DMS 273 (cell line): ENCODE measurements around the gene ARHGEF3.
A peak's percentile ranks its signal among the peaks of the same experiment; 100 is the strongest.

ENCODE experiments used
- DNase-seq: peaks from one replicate; lab custom pipeline; 2025; ENCODE audit not compliant: unreplicated experiment; lab: John Stamatoyannopoulos, UW

The ARHGEF3 gene

GRCh38 chr3:56796202-56796601 lies 5.5 kb downstream of the ARHGEF3 start:
- DNase-seq = peak; percentile 42

- no peak for DNase-seq
Observed at GRCh38 chr3:56795829-56796185, 5.9 kb downstream of the ARHGEF3 start.

GRCh38 chr3:56795097-56795828 lies 6.5 kb downstream of the ARHGEF3 start:
- DNase-seq = no peak

GRCh38 chr3:56792193-56792592 lies 9.6 kb downstream of the ARHGEF3 start:
- DNase-seq = no peak

- DNase-seq = no peak
Observed at GRCh38 chr3:56790016-56790821, 11.5 kb downstream of the ARHGEF3 start.

- no peak for DNase-seq
Observed at GRCh38 chr3:56789076-56789475, 12.7 kb downstream of the ARHGEF3 start.

GRCh38 chr3:56788521-56788920 lies 13.2 kb downstream of the ARHGEF3 start:
- no peak for DNase-seq

- DNase-seq = no peak
Observed at GRCh38 chr3:56787784-56788256, 13.9 kb downstream of the ARHGEF3 start.

GRCh38 chr3:56787258-56787775 lies 14.4 kb downstream of the ARHGEF3 start:
- no peak for DNase-seq

- no peak for DNase-seq
Observed at GRCh38 chr3:56785499-56785898, 16.2 kb downstream of the ARHGEF3 start.

GRCh38 chr3:56784448-56785001 lies 17.2 kb downstream of the ARHGEF3 start:
- no peak for DNase-seq

- DNase-seq = peak; percentile 94
Observed at GRCh38 chr3:56783644-56784447, 17.9 kb downstream of the ARHGEF3 start.

GRCh38 chr3:56782906-56783305 lies 18.8 kb downstream of the ARHGEF3 start:
- peak; percentile 41 for DNase-seq

- DNase-seq = no peak
Observed at GRCh38 chr3:56782215-56782614, 19.5 kb downstream of the ARHGEF3 start.

- no peak for DNase-seq
Observed at GRCh38 chr3:56781762-56782161, 20.0 kb downstream of the ARHGEF3 start.

- DNase-seq = no peak
Observed at GRCh38 chr3:56780936-56781335, 20.8 kb downstream of the ARHGEF3 start.

- DNase-seq = no peak
Observed at GRCh38 chr3:56778893-56779292, 22.9 kb downstream of the ARHGEF3 start.

GRCh38 chr3:56776556-56776950 lies 25.2 kb downstream of the ARHGEF3 start:
- no peak for DNase-seq

GRCh38 chr3:56775838-56776555 lies 25.8 kb downstream of the ARHGEF3 start:
- no peak for DNase-seq

- no peak for DNase-seq
Observed at GRCh38 chr3:56775445-56775837, 26.3 kb downstream of the ARHGEF3 start.
